T-helper 9 cell (primary cell): ENCODE measurements around the gene PLA2G2D.

Experiments
- DNase-seq: peaks from one replicate; pipeline ENCODE4 v3.0.0-alpha.2; 2020

Gene PLA2G2D

DNA sequence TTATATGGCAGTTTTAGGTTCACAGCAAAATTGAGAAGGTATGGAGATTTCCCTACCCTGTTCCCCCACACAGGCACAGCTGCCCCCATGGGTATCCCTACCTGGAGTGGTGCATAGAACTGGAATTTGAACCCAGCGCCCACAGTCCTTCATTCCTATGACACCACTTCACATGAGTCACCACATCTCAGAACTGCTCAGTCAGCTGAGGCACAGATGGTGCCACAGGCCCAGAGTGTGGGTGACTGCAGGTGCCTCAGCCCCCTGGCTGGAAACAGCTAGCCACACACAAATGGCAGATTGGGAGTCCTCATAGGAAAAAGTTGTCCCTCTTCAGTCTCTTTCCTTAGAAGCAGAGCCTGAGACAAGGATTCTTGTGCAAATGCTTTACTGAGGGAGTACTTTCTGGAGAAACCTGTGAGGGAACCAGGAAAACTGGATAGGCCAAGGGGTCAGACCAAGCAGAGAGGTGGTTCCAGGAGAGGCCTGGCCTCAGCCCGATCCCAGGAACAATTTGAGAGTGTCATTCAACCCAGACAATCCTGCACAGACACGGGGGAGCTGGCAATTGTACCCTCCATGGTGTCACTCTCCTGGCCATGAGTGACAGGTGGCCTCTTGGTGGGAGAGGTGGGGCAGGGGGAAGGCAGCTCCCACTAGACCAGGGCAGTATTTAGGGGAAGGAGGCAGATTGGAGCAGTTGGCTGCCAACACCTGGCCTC is 6.9 kb downstream of the PLA2G2D start:
- no peak for DNase-seq

GRCh38 chr1:20111452-20111851 is 7.9 kb downstream of the PLA2G2D start:
- no peak for DNase-seq

DNA sequence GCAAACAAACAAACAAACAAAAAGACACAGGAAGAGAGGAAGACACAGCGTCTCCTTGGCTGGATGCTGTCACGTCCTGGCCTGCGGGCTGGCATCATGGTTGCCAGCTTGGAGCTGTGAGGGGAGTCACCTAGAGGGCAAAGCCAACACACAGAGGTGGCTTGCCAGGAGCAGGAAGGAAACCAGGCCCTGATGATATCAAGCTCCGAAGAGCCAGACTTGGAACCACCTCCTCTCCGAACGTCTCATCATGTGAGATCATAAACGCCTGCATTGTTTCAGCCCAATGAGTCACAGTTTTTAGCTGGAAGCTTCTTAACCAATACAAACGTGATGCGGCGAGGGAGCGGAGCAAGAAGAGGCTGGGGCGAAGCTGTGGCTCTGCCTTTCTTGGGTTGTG is 8.7 kb downstream of the PLA2G2D start:
- DNase-seq, result no peak

DNA sequence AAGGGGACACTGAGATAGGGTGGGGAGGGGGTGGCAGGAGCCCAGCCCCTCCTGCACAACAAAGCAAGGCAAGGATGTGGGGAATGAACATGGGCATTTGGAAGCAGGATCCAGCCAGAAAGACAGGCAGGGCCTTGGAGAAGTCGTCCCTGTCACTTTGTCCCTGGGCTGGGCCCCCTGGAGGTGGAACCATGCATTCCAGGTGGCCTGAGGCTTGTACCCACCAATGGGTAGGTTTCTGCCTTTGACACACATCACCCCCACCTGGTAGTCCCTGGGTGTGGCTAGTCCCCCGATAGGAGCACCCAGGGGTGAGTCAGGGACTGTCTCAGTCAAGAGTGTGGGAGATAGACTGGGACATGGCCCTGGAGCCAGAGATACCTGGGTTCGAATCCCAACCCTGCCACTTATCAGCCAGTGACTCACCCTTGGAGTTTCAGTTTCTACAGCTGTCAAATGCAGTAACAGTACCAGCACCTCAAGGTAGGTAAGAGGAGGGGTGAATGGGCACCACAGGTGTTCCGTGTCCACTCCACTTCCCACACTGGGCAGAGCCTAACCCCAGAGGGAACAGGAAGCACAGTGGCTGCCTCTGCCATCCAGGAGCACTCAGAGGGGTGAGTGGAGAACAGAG is 10.0 kb downstream of the PLA2G2D start:
- no peak for DNase-seq

DNA sequence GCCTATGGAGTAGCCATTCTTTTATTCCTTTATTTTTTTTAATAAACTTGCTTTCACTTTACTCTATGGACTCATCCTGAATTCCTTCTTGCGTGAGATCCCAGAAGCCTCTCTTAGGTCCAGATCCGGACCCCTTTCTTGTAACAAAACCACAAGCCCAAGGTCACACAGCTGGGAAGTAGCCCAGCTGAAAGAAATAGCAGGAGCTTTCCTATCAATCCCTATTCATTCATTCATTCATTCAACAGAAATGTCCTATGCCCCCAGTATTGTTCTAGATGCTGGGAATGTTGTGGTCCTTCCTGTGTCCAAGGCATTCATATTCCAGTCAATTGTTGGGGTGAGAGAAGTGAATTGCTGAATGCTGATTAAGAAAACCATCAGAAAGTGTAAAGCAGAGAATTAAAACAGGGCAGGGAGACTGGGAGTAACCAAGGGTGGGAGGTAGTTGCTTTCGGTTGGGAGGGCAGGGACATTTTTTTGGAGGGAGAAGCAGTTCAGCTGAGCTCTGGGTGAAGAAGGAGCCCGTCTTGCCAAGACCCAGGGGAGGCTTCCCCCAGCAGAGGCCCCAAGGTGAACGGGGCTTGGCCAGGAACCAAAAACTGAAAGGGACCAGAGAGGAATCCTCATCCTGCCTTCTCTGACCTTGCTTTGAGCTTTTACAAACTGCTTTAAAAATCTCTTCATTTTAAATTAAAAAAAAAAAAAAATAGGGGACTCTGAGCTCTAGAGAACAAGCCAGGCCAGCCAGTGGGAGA is 10.8 kb downstream of the PLA2G2D start:
- no peak for DNase-seq

GRCh38 chr1:20107796-20108195 is 11.5 kb downstream of the PLA2G2D start:
- no peak for DNase-seq

- DNase-seq, result no peak
Measured at GRCh38 chr1:20107351-20107750, 12.0 kb downstream of the PLA2G2D start.

DNA sequence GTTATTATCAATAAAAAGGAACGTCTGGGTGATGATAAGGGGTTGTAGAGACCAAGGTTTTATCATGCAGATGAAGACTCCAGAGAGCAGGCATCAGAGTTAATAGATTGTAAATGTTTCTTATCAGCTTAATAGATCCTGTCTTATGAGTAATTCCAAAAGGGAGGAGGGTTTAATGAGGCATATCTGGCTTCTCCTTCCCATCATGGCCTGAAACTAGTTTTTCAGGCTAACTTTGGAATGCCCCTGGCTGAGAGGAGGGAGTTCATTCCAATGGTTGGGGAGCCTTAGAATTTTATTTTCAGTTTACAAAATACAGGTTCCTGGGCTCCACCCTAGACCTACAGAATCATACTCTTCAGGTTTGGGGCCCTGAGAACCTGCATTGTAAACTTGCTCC is 13.5 kb downstream of the PLA2G2D start:
- no peak for DNase-seq

GRCh38 chr1:20102875-20103274 is 16.5 kb downstream of the PLA2G2D start:
- DNase-seq, result no peak

DNA sequence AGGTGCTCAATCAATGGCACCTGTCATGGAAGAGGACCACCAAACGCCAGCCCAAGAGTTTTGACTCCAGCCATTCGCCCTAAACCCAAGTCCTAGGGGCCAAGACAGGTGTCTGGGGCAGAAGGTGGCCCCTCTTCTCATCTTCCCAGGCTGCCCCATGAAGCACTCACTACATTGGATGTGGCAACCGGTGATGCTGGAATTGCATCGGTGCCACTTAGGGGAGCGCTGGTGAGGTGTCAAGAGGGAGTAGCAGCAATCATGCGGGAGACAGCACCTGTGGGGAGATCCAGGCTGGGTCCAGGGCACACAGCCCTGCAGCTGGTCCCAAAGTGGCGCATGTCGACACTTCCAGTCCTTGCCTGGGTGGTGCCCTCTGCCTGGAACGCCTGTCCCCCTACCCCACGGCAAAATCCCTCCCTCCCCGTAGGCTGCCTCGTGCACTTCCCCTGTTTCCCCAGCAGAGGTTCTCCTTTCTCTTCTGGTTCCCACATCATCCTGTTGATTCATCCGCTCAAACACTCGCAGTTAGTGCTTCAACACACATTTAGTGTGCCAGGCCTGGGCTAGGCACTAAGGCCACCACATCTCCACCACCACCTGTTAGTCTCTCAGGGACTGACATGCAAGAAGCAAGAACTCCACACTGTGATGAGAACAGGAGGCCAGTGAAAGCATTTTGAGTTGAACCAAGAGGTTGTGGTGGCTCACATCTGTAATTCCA is 18.5 kb downstream of the PLA2G2D start:
- DNase-seq, result no peak

DNA sequence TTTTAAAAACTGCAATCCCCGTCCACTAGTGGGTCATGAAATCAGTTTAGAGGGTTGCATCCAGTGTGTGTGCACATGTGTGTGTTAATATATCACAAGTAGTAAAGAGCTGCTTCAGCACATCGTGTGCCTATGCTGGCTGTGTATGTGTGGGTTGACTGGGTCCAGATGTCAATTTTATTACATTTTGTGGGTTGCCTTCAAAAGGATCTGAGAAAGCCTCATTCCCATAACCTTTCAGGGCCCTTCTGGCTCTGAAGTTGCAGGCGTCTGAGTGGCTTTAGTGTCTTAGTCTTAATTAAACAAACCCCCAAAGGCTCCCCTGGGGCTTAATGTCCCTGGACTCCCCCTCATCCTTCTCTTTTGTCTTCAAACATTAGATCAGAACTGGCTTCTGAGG is 19.8 kb downstream of the PLA2G2D start:
- no peak for DNase-seq

DNA sequence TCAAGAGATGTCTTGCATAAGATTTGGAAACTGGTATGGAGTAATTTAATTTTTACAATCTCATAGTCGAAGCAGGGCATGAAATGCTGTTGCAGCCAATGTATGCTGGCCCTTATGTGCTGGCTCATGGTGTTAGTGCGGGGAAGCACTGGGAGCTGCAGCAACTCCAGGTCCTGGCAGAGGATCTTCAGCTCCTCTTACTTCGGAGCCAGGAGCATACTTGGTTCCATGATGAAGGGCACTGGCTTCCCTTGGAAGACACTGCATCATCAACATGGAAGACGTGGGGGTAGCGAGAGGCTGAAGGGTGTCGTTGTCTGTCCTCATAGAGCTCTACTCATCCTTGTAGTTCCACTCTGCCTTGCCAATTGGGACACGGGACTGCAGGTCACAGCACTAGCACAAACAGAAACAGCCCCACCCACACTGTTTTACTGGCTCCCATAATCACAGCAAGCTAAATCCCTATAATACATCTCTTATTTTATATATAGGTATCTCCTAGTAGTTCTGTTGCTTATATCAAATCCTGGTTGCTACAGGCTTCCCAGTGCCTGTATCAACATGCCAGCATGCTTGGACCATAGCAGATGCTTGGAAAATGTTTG is 22.4 kb downstream of the PLA2G2D start:
- DNase-seq, result no peak

DNA sequence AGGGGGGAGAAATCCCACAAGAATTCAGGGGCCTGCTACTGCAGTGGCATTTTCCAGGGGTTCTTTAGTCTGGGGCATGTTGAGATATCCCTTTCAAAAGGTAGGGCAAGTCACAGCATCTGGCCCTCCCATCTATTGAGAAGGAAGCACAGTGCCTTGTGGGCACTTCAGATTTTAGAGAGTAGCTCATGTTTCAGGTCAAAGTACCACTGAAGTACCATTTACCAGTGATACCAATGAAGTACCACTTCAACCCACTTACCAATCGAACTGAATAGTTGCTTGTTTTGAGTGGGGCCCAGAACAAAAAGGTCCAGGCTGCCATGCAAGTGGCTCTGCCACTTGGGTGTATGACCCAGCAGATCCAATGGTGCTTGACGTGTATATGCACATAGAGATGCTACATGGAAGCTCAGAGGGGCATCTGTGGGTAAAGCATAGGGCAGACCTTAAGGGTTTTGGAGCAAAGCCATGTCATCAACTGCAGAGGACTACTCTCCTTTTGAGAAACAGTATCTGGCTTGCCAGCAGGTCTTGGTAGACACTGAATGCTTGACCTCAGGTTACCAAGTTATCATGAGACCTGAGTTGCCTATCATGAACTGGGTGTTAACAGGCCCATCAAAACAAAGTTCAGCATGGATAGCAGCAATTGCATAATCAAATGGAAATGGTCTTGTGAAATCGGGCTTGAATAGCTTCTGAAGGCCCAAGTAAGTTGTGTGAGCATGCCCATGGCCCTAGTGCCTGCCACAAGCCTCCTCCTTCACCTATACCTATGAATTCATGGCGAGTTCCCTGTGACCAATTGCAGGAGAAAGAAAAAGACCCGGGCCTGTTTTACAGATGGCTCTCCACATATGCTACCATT is 23.5 kb downstream of the PLA2G2D start:
- DNase-seq, result no peak

DNA sequence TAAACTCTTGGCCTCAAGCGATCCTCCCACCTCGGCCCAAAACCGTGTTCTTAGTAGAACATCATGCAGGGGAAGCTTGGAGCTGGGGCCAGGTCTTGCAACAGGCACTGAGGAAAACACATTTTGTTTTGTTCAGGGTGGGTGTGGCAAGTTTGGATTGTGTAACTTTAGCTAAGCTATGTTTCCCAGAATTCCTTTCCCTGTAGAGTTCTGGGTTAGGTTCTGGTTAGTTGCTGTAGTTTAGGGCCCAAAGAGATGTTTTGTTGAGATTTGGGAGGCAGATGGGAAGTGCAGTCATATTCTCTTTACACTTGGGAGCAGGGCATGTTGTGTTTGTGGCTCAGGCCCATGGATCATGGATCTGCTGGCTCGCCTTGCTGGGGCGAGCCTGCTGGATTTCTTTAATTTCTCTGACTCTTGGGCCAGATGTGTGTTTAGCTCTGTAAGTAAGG is 25.4 kb downstream of the PLA2G2D start:
- no peak for DNase-seq

DNA sequence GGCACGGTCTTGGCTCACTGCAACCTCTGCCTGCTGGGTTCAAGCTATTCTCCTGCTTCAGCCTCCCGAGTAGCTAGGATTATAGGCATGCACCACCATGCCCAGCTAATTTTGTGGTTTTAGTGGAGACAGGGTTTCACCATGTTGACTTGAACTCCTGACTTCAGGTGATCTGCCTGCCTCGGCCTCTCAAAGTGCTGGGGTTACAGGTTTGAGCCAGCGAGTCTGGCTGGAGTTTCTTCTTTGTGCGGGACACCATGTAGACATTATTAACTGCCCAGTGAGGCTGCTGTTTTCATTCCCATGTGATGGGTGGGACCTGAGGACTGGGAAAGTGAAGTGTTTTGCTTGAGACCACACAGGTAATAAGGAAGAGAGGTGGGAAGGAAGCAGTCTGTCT is 26.0 kb downstream of the PLA2G2D start:
- no peak for DNase-seq

DNA sequence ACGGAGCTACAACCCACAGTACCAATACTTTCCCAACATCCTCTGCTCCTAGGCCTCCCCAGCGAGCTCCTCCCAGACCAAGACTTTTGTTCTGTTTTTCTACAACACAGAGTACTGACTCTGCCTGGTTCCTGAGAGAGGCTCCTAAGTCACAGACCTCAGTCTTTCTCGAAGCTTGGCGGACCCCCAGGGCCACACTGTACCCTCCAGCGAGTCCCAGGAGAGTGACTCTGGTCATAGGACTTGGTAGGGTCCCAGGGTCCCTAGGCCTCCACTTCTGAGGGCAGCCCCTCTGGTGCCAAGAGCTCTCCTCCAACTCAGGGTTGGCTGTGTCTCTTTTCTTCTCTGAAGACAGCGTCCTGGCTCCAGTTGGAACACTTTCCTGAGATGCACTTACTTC is 28.7 kb downstream of the PLA2G2D start:
- DNase-seq, result no peak

DNA sequence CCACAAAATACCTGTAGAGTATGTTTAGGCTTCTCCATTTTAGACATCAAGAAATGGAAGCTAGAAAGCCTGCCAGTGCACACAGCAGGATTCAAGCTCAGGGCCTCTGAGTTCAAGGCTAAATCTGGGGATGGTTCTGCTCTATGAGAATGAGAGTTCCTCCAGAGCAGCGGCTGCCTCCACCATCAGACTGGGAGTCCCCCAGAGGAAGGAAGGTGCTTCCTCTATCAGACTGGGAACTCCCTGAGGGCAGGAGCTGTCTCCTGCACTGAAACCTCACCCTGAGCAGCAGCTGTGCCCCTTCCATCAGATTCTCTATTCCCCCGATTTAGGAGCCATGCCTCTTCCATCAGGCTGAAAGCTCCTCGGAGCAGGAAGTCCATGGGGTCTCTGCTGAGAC is 29.2 kb downstream of the PLA2G2D start:
- no peak for DNase-seq

- DNase-seq, result no peak
Measured at GRCh38 chr1:20089328-20090077, 29.8 kb downstream of the PLA2G2D start.

GRCh38 chr1:20087668-20088067 is 31.7 kb downstream of the PLA2G2D start:
- no peak for DNase-seq

DNA sequence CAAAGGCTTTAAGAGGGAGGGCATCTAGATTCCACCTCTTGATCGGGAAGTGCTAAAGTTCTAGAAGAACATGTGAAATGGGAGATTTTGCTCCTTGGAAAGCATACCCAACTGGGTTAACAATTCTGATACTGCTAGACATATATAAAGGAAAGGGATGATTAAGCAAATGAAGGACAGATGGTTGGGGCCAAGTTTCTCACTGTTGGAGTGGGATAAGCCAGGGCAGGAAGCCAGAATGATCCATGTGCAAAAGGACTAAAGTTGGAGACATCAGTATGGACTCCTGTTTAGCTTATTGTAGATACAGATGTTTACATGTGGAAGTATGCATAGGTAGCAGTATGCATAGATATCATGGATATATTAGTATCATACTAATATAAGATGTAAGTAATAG is 32.5 kb downstream of the PLA2G2D start:
- DNase-seq, result no peak
